RWPE2 (cell line): ENCODE measurements around the gene KAT6B.
A peak's percentile ranks its signal among the peaks of the same experiment; 100 is the strongest.
"Not testable (repeated sequence)": the region's sequence is repeated elsewhere in the genome, so short reads cannot be mapped to it uniquely, and the experiment has no call there.

Experiments
- ATAC-seq: fragments of 200-7000 bp; cut with Tn5 transposase; 3 replicates; pipeline ENCODE4 v1.9.1; 2021; ENCODE audit warnings: low read depth
- DNase-seq: peaks from one replicate; pipeline ENCODE4 v3.0.0-alpha.2; 2020; ENCODE audit warnings: low spot score
- H3K27ac ChIP-seq: fragments of 450-650 bp; 2 replicates; pipeline ENCODE4 v1.5.1; 2017; ENCODE audit warnings: mild to moderate bottlenecking; ENCODE audit not compliant: poor library complexity, severe bottlenecking
- H3K27me3 ChIP-seq: fragments of 250-450 bp; sonication (Bioruptor Pico); 2 replicates; pipeline ENCODE4 v1.5.1; 2021; ENCODE audit warnings: mild to moderate bottlenecking, moderate library complexity; ENCODE audit not compliant: insufficient read depth, poor library complexity, severe bottlenecking
- H3K36me3 ChIP-seq: fragments of 250-450 bp; sonication (Bioruptor Pico); 2 replicates; pipeline ENCODE4 v1.5.1; 2020; ENCODE audit warnings: low read depth, mild to moderate bottlenecking, moderate library complexity
- H3K4me1 ChIP-seq: fragments of 250-450 bp; sonication (Bioruptor Pico); 2 replicates; pipeline ENCODE4 v1.5.1; 2021; ENCODE audit warnings: mild to moderate bottlenecking, moderate library complexity; ENCODE audit not compliant: insufficient read depth, poor library complexity, severe bottlenecking
- H3K4me3 ChIP-seq: fragments of 250-450 bp; sonication (Bioruptor Pico); 2 replicates; pipeline ENCODE4 v1.5.1; 2021; ENCODE audit warnings: mild to moderate bottlenecking, moderate library complexity; ENCODE audit not compliant: severe bottlenecking
- H3K9me3 ChIP-seq: fragments of 250-450 bp; sonication (Bioruptor Pico); 2 replicates; pipeline ENCODE4 v1.5.1; 2021; ENCODE audit warnings: mild to moderate bottlenecking, moderate library complexity; ENCODE audit not compliant: severe bottlenecking
- TF ChIP-seq, protein P1 (sequence below): fragments of 450-650 bp; IDR thresholded peaks from one replicate; pipeline ENCODE4 v1.5.1; 2017; ENCODE audit warnings: mild to moderate bottlenecking, moderate library complexity; ENCODE audit not compliant: poor library complexity, severe bottlenecking

KAT6B gene

DNA sequence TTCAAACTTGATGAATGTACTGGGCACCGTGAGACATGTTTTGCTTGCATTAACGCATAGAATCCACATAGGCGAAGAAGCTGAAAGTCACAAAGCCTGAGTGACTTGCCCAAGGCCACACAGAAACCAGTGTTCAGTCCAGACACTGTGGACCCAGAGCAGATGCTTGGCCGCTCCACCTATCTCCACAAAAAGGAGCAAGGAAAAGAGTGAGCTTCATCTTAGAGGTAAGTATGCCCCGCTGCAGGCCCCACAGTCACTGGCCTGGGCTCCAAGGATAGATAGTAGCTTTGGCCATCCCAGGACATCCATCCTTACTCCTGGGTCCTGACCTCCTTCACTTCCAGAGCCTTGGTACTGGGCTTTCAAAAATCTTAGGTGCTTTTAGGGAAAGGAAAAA is 224.9 kb downstream of the KAT6B start:
- TF ChIP-seq, protein P1, sequence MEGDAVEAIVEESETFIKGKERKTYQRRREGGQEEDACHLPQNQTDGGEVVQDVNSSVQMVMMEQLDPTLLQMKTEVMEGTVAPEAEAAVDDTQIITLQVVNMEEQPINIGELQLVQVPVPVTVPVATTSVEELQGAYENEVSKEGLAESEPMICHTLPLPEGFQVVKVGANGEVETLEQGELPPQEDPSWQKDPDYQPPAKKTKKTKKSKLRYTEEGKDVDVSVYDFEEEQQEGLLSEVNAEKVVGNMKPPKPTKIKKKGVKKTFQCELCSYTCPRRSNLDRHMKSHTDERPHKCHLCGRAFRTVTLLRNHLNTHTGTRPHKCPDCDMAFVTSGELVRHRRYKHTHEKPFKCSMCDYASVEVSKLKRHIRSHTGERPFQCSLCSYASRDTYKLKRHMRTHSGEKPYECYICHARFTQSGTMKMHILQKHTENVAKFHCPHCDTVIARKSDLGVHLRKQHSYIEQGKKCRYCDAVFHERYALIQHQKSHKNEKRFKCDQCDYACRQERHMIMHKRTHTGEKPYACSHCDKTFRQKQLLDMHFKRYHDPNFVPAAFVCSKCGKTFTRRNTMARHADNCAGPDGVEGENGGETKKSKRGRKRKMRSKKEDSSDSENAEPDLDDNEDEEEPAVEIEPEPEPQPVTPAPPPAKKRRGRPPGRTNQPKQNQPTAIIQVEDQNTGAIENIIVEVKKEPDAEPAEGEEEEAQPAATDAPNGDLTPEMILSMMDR, result no peak
- H3K27ac ChIP-seq, result no peak overlapping the region
- H3K4me1 ChIP-seq, result no peaks in the 10 kb centered on the region
- no peaks in the 10 kb centered on the region for H3K36me3 ChIP-seq
- DNase-seq (peak; percentile 16), ATAC-seq (no peak)
- no peaks in the 10 kb centered on the region for H3K27me3 ChIP-seq
- H3K9me3 ChIP-seq, result no peaks in the 10 kb centered on the region
- H3K4me3 ChIP-seq, result no peak overlapping the region

DNA sequence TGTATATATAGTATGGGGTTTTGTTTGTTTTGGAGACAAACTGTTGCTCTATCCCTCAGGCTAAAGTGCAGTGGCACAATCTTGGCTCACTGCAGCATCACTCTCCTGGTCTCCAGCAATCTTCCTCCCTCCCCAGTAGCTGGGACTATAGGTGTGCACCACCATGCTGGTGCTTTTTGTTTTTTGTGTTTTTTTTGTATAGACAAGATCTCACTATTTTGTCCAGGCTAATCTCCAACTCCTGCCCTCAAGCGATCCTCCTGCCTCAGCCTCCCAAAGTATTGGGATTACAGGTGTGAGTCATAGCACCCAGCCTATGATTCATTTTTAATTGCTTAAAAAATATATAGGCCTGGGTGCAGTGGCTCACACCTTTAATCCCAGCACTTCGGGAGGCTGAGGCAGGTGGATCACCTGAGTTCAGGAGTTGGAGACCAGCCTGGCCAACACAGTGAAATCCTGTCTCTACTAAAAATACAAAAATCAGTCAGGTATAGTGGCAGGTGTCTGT is 229.6 kb downstream of the KAT6B start:
- not testable (repeated sequence) for ATAC-seq, DNase-seq, H3K27me3 ChIP-seq, H3K4me3 ChIP-seq, H3K27ac ChIP-seq, H3K36me3 ChIP-seq, H3K9me3 ChIP-seq, H3K4me1 ChIP-seq

DNA sequence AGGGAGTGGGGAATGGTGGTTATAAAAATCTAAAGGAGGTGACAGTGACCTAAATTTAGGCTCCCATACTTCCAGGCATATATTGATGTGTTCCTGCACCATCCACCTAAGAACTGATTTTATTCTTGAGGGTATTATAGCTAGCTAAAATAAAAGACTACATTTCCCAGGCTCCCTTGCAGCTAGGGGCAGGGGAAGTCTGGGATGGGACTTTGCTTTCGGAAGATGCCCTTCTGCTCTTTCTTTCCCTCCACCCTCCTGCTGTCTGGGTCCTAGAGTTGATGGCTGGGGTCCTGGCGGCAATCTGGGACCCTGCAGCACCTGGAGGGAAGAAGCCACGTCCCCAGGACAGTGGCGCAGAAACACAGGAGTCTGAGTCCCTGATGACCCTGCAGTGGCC is 231.3 kb downstream of the KAT6B start:
- TF ChIP-seq, protein P1, result no peak
- Histone ChIP-seq H3K27ac (no peak overlapping the region), H3K36me3 (no peaks in the 10 kb centered on the region), H3K9me3 (no peaks in the 10 kb centered on the region), H3K4me3 (no peak overlapping the region), H3K27me3 (no peaks in the 10 kb centered on the region), H3K4me1 (no peaks in the 10 kb centered on the region)
- DNase-seq (no peak), ATAC-seq (no peak)

DNA sequence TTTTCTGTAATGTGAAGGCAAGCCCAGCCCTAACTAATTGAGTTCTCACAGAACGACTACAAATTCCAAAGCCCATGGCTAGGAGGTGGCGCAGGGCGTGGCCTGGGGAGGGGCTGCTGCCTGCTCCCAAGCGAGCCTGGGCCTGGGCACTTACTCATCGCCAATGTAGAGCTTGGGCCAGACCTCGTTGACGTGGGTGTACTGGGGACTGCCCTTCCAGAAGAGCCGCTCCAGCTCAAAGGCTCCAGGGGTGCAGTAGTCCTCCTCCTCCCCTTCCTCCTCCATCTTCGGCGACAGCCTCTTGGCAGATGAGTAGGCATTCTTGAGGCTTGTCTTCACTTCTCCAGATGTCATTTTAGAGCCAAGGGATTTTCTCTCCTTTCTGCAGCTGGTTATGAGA is 231.8 kb downstream of the KAT6B start:
- ATAC-seq (no peak), DNase-seq (no peak)
- TF ChIP-seq, protein P1, result no peak
- no peaks in the 10 kb centered on the region for H3K27me3 ChIP-seq
- no peaks in the 10 kb centered on the region for H3K36me3 ChIP-seq
- H3K27ac ChIP-seq, result no peak overlapping the region
- H3K4me3 ChIP-seq, result no peak overlapping the region
- H3K9me3 ChIP-seq, result no peaks in the 10 kb centered on the region
- H3K4me1 ChIP-seq, result no peaks in the 10 kb centered on the region

DNA sequence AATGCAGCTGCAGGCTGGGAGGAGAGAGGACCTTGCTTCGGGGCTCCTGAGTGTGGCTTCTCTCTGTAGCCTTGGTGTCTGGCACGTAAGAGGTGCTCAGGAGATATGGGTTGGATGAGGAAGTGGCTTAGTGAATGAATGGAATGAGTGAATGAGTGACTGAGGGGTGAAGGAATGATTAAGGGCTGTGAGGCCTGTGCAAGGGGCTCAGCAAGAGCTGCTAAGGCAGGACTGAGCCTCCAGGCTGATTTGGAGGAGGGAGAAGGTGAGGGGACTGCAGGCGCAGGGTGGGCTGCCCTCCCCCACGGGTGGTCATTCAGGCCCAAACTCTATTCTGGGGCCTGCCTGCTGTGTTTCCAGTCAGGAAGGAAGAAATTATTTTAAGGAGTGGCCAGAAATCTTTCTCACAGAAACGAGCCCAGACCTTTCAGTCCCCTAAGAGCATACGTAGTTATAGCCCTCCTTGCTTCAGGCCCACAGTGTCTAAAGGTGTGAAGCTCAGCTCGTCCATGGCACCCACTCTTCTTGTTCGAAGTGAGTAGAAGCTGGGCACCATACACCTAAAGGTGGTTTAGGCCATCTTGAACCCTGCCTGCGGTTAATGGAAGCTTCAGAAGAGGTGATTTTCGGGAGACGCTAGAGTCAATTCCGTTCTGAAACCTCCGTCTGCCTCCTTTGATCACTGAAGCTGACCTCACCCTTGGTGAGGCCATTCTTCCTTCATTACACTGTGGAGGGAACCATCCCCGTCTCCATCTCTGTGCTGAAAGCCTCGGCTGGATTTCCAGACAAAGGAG is 235.5 kb downstream of the KAT6B start:
- TF ChIP-seq, protein P1, result no peak
- Histone ChIP-seq H3K9me3 (no peaks in the 10 kb centered on the region), H3K4me3 (no peak overlapping the region), H3K4me1 (no peaks in the 10 kb centered on the region), H3K36me3 (no peaks in the 10 kb centered on the region), H3K27ac (no peak overlapping the region), H3K27me3 (no peaks in the 10 kb centered on the region)
- ATAC-seq (no peak), DNase-seq (no peak)
